Activated gamma-delta T cell (primary cell): Measurements from ENCODE around the gene SYCN.

Experiments used
- DNase-seq: peaks from one replicate; lab custom pipeline; 2025; lab: John Stamatoyannopoulos, UW

SYCN gene

GRCh38 chr19:39155741-39156140, 48.3 kb downstream of the SYCN start:
- no peak for DNase-seq

- DNase-seq: no peak
Measured at GRCh38 chr19:39155114-39155700, 48.9 kb downstream of the SYCN start.

- no peak for DNase-seq
Measured at GRCh38 chr19:39154629-39155100, 49.4 kb downstream of the SYCN start.

DNA sequence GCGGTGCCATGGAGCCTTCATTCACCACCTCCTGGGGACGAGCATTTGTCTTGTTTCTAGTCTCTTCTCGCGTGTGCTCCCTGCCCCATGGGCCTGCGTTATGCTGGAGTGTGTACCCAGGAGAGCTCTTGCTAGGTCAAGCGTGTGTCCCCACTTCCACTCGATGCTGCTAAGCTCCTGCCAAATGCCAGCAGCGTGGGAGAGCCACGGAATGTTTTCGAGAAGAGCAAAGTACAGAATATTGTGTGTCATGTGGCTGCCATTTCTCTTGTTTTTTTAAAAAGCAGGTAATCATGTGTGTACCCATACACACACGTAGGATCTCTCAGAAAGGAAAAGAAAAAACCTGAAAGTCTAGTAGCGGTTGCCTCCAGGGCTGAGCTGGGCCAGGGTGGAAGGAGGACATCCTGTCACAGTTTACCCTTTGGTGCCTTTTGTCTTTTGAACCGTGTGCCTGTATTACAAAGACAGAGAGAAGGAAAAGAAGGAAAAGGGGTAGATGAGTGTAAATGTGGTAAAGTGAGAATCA, 49.9 kb downstream of the SYCN start:
- no peak for DNase-seq
